IPS-18a (cell line): Measurements from ENCODE around the gene KREMEN2.
"Not testable (repeated sequence)": the region's sequence is repeated elsewhere in the genome, so short reads cannot be mapped to it uniquely, and the experiment has no call there.

Source experiments
- H3K27ac ChIP-seq: one replicate; pipeline ENCODE4 v1.5.1; 2013; ENCODE audit warnings: low read length
- H3K27me3 ChIP-seq: one replicate; pipeline ENCODE4 v1.6.1; 2013; ENCODE audit warnings: mild to moderate bottlenecking, low read length; ENCODE audit not compliant: control insufficient read depth, insufficient read depth
- H3K36me3 ChIP-seq: one replicate; pipeline ENCODE4 v1.6.1; 2013; ENCODE audit warnings: low read depth, low read length; ENCODE audit not compliant: control insufficient read depth
- H3K4me1 ChIP-seq: one replicate; pipeline ENCODE4 v1.6.1; 2013; ENCODE audit warnings: low read depth, low read length; ENCODE audit not compliant: control insufficient read depth
- H3K4me3 ChIP-seq: one replicate; pipeline ENCODE4 v1.5.1; 2013; ENCODE audit warnings: low read length
- H3K9ac ChIP-seq: one replicate; pipeline ENCODE4 v1.6.1; 2013; ENCODE audit warnings: mild to moderate bottlenecking, low read length, moderate library complexity
- H3K9me3 ChIP-seq: one replicate; pipeline ENCODE4 v1.6.1; 2013; ENCODE audit warnings: low read depth, low read length; ENCODE audit not compliant: control insufficient read depth

The KREMEN2 gene

DNA sequence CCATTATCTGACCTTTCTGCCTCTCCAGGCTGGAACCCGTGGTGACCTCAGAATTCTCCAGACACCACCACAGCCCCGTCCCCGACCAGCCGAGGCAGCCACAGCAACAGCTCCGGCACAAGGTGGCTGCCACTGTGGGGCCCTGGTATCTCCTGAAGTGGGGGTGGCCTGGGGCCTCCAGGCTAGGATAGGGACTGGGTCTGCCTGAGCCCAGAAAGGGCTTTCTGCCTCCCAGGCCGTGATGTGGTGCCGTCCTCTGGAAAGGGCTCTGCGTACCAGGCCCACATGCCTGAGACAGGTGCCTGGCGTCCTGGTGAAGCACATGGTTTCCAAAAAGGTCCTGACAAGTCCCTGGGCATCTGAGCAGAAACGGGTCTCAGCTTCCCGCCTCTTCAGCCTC is 35.3 kb upstream of the KREMEN2 start:
- Histone ChIP-seq H3K9me3 (no peaks in the 10 kb centered on the region), H3K9ac (no peak overlapping the region), H3K4me1 (peaks cover 16% of the 10 kb centered on the region), H3K27me3 (peaks cover 12% of the 10 kb centered on the region), H3K4me3 (no peak overlapping the region), H3K27ac (no peak overlapping the region), H3K36me3 (no peaks in the 10 kb centered on the region)

DNA sequence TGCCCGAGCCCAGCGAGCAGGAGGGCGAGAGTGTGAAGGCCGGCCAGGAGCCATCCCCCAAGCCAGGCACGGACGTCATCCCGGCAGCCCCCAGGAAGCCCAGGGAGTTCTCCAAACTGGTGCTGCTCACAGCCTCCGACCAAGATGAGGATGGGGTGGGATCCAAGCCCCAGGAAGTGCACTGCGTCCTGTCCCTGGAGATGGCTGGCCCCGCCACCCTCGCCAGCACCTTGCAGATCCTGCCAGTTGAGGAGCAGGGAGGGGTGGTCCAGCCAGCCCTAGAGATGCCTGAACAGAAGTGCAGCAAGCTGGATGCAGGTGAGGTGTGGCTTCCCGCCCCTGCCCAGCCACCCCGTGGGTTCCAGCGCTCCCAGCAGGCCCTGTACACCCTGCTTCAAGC is 34.4 kb upstream of the KREMEN2 start:
- peaks cover 16% of the 10 kb centered on the region for H3K4me1 ChIP-seq
- no peak overlapping the region for H3K9ac ChIP-seq
- no peaks in the 10 kb centered on the region for H3K9me3 ChIP-seq

DNA sequence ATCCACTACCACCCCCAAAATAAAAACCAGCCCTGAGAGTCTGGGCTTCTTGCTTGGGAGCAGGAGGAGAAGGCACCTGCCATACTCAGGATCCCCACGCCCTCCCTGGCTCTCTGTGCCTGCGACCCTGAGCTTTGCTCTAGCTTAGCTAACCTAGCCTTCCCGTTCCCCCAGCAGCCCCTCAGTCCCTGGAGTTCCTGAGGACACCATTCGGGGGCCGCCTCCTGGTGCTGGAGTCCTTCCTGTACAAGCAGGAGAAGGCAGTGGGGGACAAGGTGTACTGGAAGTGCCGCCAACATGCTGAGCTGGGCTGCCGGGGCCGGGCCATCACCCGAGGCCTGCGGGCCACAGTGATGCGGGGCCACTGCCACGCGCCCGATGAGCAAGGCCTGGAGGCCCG is 33.8 kb upstream of the KREMEN2 start:
- Histone ChIP-seq H3K36me3 (no peaks in the 10 kb centered on the region), H3K27ac (no peak overlapping the region), H3K27me3 (peaks cover 12% of the 10 kb centered on the region), H3K9me3 (no peaks in the 10 kb centered on the region), H3K4me1 (peaks cover 16% of the 10 kb centered on the region), H3K4me3 (no peak overlapping the region), H3K9ac (no peak overlapping the region)

More for the DNA sequence above, 34.4 kb upstream of the KREMEN2 start:
- no peaks in the 10 kb centered on the region for H3K36me3 ChIP-seq
- H3K4me3 ChIP-seq = no peak overlapping the region
- no peak overlapping the region for H3K27ac ChIP-seq
- peaks cover 12% of the 10 kb centered on the region for H3K27me3 ChIP-seq

DNA sequence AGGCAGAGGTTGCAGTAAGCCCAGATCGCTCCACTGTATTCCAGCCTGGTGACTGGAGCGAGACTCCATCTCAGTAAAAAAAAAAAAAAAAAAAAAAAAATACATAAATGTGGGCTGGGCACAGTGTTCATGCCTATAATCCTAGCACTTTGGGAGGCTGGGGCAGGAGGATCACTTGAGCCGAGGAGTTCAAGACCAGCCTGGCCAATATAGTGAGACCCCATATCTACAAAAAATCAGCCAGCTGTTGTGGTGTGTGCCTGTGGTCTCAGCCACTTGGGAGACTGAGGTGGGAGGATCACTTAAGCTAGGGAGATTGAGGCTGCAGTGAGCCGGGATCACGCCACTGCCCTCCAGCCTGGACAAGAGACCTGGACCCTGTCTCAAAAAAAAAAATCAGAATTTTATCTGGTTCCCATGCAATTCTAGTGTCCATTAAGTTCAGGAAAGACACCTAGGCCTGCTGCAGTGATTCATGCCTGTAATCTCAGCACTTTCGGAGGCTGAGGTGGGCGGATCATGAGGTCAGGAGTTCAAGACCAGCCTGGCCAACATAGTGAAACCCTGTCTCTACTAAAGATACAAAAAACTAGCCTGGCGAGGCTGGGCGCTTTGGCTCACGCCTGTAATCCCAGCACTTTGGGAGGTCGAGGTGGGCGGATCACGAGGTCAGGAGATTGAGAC is 32.7 kb upstream of the KREMEN2 start:
- H3K36me3 ChIP-seq, H3K9ac ChIP-seq, H3K27ac ChIP-seq, H3K9me3 ChIP-seq, H3K27me3 ChIP-seq, H3K4me3 ChIP-seq: not testable (repeated sequence)
- H3K4me1 ChIP-seq = peaks cover 11% of the 10 kb centered on the region

DNA sequence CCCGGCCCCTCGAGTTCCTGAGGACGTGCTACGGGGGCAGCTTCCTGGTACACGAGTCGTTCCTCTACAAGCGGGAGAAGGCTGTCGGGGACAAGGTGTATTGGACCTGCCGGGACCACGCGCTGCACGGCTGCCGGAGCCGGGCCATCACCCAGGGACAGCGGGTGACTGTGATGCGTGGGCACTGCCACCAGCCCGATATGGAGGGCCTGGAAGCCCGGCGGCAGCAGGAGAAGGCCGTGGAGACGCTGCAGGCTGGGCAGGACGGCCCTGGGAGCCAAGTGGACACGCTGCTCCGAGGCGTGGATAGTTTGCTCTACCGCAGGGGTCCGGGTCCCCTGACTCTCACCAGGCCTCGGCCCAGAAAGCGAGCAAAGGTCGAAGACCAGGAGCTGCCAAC is 30.9 kb upstream of the KREMEN2 start:
- Histone ChIP-seq H3K4me1 (peaks cover 7% of the 10 kb centered on the region), H3K4me3 (no peak overlapping the region), H3K27ac (no peak overlapping the region), H3K27me3 (no peaks in the 10 kb centered on the region), H3K9ac (no peak overlapping the region), H3K36me3 (no peaks in the 10 kb centered on the region), H3K9me3 (no peaks in the 10 kb centered on the region)

DNA sequence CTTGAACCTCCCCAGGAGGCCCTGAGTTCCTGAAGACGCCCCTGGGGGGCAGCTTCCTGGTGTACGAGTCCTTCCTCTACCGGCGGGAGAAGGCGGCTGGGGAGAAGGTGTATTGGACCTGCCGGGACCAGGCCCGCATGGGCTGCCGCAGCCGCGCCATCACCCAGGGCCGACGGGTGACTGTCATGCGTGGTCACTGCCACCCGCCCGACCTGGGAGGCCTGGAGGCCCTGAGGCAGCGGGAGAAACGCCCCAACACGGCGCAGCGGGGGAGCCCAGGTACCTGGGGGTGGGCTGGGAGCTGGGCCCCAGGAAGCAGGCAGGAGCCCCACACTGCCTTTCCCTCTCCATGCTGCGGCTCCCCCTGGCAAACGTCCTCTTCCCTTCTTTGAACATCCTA is 30.4 kb upstream of the KREMEN2 start:
- Histone ChIP-seq H3K9ac (no peak overlapping the region), H3K4me1 (peaks cover 1% of the 10 kb centered on the region), H3K27ac (no peak overlapping the region), H3K36me3 (no peaks in the 10 kb centered on the region), H3K4me3 (no peak overlapping the region), H3K27me3 (no peaks in the 10 kb centered on the region), H3K9me3 (no peaks in the 10 kb centered on the region)

DNA sequence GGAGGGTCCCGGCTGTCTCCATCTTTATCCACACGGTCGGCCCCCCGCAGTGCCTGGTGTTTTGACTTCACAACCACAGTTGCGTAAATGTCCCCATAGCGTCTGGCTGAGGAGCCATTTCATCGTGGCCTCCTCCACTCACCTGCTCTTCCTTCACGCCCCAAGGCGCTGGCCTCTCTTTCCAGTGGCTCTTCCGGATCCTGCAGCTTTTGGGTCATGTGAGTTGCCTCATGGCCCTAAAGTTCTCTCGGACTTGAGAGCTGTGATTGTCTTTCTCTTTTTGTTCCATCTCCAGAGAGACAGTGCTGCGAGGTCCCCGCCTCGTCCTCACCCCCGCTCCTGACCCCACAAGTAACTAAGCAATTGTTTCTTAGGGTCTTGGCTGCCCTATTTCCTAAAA is 29.6 kb upstream of the KREMEN2 start:
- H3K9me3 ChIP-seq = no peaks in the 10 kb centered on the region
- H3K27ac ChIP-seq = no peak overlapping the region
- H3K27me3 ChIP-seq = no peaks in the 10 kb centered on the region
- no peaks in the 10 kb centered on the region for H3K4me1 ChIP-seq
- H3K9ac ChIP-seq = no peak overlapping the region
- H3K4me3 ChIP-seq = no peak overlapping the region
- no peaks in the 10 kb centered on the region for H3K36me3 ChIP-seq

DNA sequence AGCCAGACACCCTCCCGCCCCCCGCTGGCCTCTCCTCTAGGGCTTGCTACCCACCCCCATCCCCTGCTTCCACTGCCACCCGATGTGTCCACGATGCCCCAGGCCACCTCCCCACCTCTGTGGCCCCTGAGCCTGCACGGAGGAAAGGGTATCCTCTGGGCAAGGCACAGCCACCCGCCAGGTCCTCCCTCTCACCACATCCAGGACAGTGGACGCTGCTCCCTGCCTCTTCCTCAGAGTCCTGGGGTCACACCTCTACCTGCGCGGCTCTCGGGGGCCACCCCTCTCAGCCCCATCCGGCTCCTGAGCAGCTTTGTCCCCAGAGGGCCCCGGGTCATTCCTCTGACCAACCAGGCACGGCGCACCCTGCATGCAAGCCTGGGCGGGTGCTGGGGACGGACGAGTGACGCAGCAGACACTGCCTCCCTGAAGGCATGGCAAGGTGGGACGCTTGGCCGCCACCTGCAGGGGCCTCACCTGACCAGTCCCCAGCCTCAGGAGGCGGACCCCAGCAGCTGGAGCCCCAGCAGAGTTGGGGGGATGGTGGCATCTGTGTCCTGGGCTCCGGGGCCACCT is 27.6 kb upstream of the KREMEN2 start:
- Histone ChIP-seq H3K4me3 (no peak overlapping the region), H3K9me3 (no peaks in the 10 kb centered on the region), H3K36me3 (peaks cover 8% of the 10 kb centered on the region), H3K4me1 (no peaks in the 10 kb centered on the region), H3K9ac (no peak overlapping the region), H3K27ac (no peak overlapping the region), H3K27me3 (no peaks in the 10 kb centered on the region)

DNA sequence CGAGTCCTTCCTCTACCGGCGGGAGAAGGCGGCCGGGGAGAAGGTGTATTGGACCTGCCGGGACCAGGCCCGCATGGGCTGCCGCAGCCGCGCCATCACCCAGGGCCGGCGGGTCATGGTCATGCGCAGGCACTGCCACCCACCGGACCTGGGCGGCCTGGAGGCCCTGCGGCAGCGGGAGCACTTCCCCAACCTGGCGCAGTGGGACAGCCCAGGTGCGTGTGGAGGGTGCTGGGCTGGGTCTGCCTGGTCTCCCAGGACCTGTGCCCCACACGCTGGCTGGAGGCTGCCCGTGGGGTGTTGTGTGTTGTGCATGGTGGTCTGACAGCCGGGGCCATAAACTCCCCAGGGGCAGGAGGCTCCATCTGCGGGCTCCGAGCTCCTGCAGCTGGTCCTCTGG is 26.9 kb upstream of the KREMEN2 start:
- H3K36me3 ChIP-seq = peaks cover 8% of the 10 kb centered on the region
- no peak overlapping the region for H3K27ac ChIP-seq
- H3K4me1 ChIP-seq = no peaks in the 10 kb centered on the region
- H3K4me3 ChIP-seq = no peak overlapping the region
- H3K9me3 ChIP-seq = no peaks in the 10 kb centered on the region
- H3K27me3 ChIP-seq = no peaks in the 10 kb centered on the region
- H3K9ac ChIP-seq = no peak overlapping the region

DNA sequence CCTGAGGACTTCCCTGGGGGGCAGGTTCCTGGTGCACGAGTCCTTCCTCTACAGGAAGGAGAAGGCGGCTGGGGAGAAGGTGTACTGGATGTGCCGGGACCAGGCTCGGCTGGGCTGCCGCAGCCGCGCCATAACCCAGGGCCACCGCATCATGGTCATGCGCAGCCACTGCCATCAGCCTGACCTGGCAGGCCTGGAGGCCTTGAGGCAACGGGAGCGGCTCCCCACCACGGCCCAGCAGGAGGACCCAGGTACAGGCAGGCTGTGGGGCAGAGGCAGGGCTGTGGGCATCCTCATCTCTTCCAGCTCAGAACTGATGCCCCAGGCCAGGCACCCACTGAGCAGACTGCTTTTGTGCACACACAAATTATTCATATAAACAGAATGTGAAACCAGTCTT is 25.9 kb upstream of the KREMEN2 start:
- no peaks in the 10 kb centered on the region for H3K4me1 ChIP-seq
- H3K36me3 ChIP-seq = peaks cover 8% of the 10 kb centered on the region
- no peak overlapping the region for H3K9ac ChIP-seq
- no peak overlapping the region for H3K4me3 ChIP-seq
- H3K27me3 ChIP-seq = no peaks in the 10 kb centered on the region
- H3K9me3 ChIP-seq = no peaks in the 10 kb centered on the region
- no peak overlapping the region for H3K27ac ChIP-seq

DNA sequence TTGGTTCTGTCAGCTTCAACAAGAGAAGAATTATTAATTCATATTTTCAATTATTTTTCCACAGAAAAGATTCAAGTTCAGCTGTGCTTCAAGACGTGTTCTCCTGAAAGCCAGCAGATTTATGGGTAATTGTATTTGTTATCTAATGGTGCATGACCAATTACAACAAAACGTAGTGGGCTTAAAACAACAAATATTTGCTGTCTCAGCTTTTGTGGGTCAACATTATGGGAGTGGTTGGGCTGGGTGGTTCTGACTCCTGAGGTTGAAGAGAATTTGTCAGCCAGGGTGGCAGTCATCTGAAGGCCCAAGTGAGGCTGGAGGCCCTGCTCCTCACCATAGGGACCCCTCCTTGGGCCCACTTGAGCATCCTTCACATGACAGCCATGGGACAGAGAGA is 24.1 kb upstream of the KREMEN2 start:
- Histone ChIP-seq H3K9ac (no peak overlapping the region), H3K27ac (no peak overlapping the region), H3K9me3 (no peaks in the 10 kb centered on the region), H3K27me3 (no peaks in the 10 kb centered on the region), H3K4me3 (no peak overlapping the region), H3K36me3 (peaks cover 8% of the 10 kb centered on the region), H3K4me1 (no peaks in the 10 kb centered on the region)

DNA sequence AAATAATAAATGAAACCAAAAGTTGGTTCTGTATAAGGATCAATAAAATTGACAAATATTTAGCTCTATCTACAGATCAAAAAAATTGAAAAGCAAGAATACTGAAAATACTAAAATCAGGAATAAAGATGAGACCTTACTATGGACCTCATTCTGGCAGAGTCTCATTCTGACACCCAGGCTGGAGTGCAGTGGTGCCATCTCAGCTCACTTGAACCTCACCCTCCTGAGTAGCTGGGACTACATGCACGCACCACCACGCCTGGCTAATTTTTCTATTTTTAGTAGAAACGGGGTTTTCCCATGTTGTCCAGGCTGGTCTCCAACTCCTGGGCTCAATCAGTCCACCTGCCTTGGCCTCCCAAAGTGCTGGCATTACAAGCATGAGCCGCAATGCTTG is 22.0 kb upstream of the KREMEN2 start:
- Histone ChIP-seq H3K27ac (no peak overlapping the region), H3K9me3 (no peaks in the 10 kb centered on the region), H3K9ac (no peak overlapping the region), H3K4me1 (no peaks in the 10 kb centered on the region), H3K27me3 (no peaks in the 10 kb centered on the region), H3K4me3 (no peak overlapping the region), H3K36me3 (peaks cover 8% of the 10 kb centered on the region)
